SH-SY5Y (cell line): Measurements from ENCODE around the gene ZNF19.

ENCODE experiments used
- GATA2 ChIP-seq: IDR thresholded peaks from 2 replicates; pipeline ENCODE4 v1.6.1; 2011; ENCODE audit warnings: mild to moderate bottlenecking, low read depth, low read length
- GATA3 ChIP-seq: IDR thresholded peaks from 2 replicates; pipeline ENCODE4 v1.6.1; 2011; ENCODE audit warnings: low read depth, mild to moderate bottlenecking, low read length, moderate library complexity

Gene ZNF19

DNA sequence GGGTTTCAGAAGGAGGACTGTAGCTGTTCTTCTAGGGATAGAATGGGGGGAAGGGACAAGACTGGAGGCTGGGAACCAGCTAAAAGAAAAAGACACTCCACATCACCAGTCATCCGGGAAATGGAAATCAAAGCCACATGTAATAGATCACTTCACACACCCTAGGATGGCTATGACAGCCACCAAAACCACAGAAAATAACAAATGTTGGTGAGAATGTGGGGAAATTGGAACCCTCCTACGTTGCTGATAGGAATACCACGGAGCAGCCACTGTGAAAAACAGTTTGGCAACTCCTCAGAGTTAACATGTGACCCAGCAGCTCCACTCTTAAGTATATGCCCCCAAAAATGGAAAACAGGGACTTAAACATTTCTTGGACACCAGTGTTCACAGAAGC, 49.6 kb downstream of the ZNF19 start:
- TF ChIP-seq GATA2 (no peak), GATA3 (no peak)

- TF ChIP-seq GATA2 = no peak
- TF ChIP-seq GATA3 = no peak
Measured at GRCh38 chr16:71436473-71436872, 52.7 kb downstream of the ZNF19 start.

GRCh38 chr16:71432906-71433305, 56.2 kb downstream of the ZNF19 start:
- TF ChIP-seq GATA2 (no peak), GATA3 (no peak)

GRCh38 chr16:71431991-71432390, 57.1 kb downstream of the ZNF19 start:
- no peak for TF ChIP-seq GATA3
- TF ChIP-seq GATA2 = no peak

DNA sequence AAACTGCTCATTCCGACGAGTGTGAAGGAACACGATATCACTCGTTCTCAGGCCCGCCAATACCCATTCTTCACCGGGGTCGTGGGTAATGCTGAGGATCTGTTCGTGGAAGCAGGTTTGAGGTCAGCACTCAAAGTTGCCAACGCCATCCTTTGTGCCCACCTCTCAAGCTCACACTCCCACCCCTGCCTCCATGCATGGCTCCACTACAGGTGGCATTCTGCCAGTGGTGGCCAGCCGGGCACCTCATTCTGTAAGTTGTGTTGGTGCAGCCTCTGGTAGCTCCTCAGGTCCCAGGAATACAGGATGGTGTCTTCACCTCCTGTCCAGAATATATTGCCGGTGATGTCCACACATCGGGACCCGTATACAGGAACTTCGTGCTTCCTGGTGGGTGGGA, 57.9 kb downstream of the ZNF19 start:
- TF ChIP-seq GATA3 = no peak
- TF ChIP-seq GATA2 = no peak

GRCh38 chr16:71430744-71431143, 58.4 kb downstream of the ZNF19 start:
- TF ChIP-seq GATA2 (no peak), GATA3 (no peak)

DNA sequence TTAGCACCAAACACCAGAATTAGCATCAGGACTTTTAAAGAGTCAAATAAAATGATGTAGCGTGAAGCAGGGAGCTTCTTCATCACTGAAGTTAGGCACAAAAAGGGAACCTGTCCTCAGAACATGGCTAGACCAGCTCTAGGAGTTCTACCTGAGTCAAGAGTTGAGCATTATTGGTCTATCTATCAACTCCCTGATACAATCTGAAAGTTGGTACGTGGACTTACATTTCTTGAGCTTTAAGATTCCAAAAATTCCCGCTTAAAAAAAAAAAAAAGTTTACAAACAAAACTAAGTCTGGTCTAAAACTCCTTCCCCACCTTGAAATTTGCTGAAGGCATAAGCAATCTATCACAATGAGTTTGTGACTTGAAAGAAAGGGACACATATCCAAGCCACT, 59.5 kb downstream of the ZNF19 start:
- TF ChIP-seq GATA3 = no peak
- TF ChIP-seq GATA2 = no peak

GRCh38 chr16:71428883-71429282, 60.2 kb downstream of the ZNF19 start:
- TF ChIP-seq GATA2 (no peak), GATA3 (no peak)

GRCh38 chr16:71428385-71428784, 60.7 kb downstream of the ZNF19 start:
- TF ChIP-seq GATA2 = no peak
- no peak for TF ChIP-seq GATA3

DNA sequence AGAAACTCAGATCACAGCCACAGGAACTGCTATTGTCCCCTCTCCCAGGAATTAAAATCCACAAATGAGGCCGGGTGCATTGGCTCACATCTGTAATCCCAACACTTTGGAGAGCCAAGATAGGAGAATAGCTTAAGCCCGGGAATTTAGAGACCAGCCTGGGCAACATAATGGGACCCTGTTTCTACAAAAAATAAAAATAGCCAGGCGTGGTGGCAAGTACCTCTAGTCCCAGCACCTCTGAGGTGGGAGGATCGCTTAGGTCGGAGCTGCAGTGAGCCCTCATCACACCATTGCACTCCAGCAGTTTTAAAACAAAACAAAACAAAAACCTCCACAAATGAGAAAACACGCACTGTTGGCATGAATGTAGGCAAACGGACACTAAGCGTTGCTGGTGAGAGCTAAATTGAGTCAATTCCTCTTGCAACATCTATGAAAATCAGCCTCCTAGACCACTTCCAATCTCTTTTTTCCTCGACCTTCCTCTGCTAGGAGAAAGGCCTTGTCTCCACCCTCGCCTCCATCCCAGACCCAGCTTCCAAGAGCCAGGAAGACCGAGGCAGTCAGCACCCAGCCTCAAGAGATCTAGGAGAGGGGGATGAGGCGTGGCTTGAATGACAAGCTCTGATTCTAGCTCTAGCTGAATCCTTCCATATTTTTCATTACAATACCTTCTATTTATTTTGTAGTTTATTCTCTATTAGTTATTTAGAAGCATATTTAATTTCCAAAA, 62.1 kb downstream of the ZNF19 start:
- TF ChIP-seq GATA3 = no peak
- TF ChIP-seq GATA2 = no peak

GRCh38 chr16:71426069-71426879, 62.9 kb downstream of the ZNF19 start:
- TF ChIP-seq GATA2 = no peak

DNA sequence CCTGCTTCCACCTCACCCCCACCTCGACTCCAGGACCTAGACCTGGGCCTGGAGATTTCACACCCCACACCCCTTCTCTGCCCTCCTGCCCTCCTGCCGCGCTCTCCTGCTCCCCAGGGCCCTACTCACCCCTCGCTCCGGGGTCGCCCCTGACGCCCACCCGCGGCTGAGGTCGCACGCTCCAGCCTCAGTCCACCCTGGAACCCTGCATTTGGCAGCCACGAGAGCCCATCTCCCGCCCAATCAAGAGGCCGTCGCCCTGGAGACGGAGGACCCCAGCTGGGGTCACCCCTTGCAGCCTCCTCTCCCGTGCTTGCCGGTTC, 63.4 kb downstream of the ZNF19 start:
- TF ChIP-seq GATA2 (0 out of 2 replicates have a peak, but pooled peaks have one; percentile 15), GATA3 (no peak)

GRCh38 chr16:71424626-71425025, 64.5 kb downstream of the ZNF19 start:
- no peak for TF ChIP-seq GATA3
- TF ChIP-seq GATA2 = no peak

GRCh38 chr16:71423865-71424264, 65.3 kb downstream of the ZNF19 start:
- TF ChIP-seq GATA2 = no peak
- TF ChIP-seq GATA3 = no peak
